HepG2 (cell line): ENCODE results near the gene TMEM50B. TPM values are rescaled to one million over a fixed set of nuclear protein-coding genes. Genes with fewer than 3 reads are reported as not detected.
A peak's percentile ranks its signal among the peaks of the same experiment; 100 is the strongest.

ENCODE experiments used
- GTF2F1 ChIP-seq: fragments of 150-350 bp; IDR thresholded peaks from 2 replicates; pipeline ENCODE4 v1.6.1; 2014; ENCODE audit warnings: low read length
- HDAC2 ChIP-seq: sonication (generic); formaldehyde crosslinking; IDR thresholded peaks from 2 replicates; pipeline ENCODE4 v1.4.0; 2020; ENCODE audit warnings: missing genetic modification reagents
- HNRNPH1 ChIP-seq: fragments of 200-400 bp; formaldehyde crosslinking; optimal IDR thresholded peaks from 2 replicates; pipeline ENCODE3; 2017; ENCODE audit warnings: mild to moderate bottlenecking, low read depth, low read length
- RORA ChIP-seq: sonication (generic); formaldehyde crosslinking; IDR thresholded peaks from 2 replicates; pipeline ENCODE4 v1.5.0; 2020; ENCODE audit warnings: mild to moderate bottlenecking, missing genetic modification reagents, moderate library complexity
- SCMH1 ChIP-seq: sonication (generic); formaldehyde crosslinking; IDR thresholded peaks from 2 replicates; pipeline ENCODE4 v1.9.0; 2021; ENCODE audit warnings: missing genetic modification reagents, mild to moderate bottlenecking, borderline replicate concordance
- ZBTB42 ChIP-seq: sonication (generic); formaldehyde crosslinking; IDR thresholded peaks from 2 replicates; pipeline ENCODE4 v1.5.0; 2020; ENCODE audit warnings: mild to moderate bottlenecking, missing genetic modification reagents
- ZFP90 ChIP-seq: sonication (generic); formaldehyde crosslinking; IDR thresholded peaks from 2 replicates; pipeline ENCODE4 v1.8.0; 2022; ENCODE audit warnings: missing genetic modification reagents, mild to moderate bottlenecking, inconsistent platforms, borderline replicate concordance
- ZNF274 ChIP-seq: sonication (generic); formaldehyde crosslinking; IDR thresholded peaks from 2 replicates; pipeline ENCODE4 v1.5.1; 2020; ENCODE audit warnings: mild to moderate bottlenecking, missing genetic modification reagents
- ZNF34 ChIP-seq: sonication (generic); formaldehyde crosslinking; IDR thresholded peaks from 2 replicates; pipeline ENCODE4 v1.4.0; 2020; ENCODE audit warnings: mild to moderate bottlenecking, missing genetic modification reagents, borderline replicate concordance
- ZNF512B ChIP-seq: sonication (generic); formaldehyde crosslinking; IDR thresholded peaks from 2 replicates; pipeline ENCODE4 v1.5.1; 2020; ENCODE audit warnings: missing genetic modification reagents, mild to moderate bottlenecking, borderline replicate concordance
- polyA plus RNA-seq, 8 experiments: library from polyadenylated mRNA; depleted of rRNA in 3 of 8; stranded (reverse) in 7 of 8; unstranded in 1 of 8; fragments of >200 nt; fragmentation: Illumina TruSeq in 4 of 8; extraction: Trizol in 4 of 8; gene quantifications; 2 replicates each; pipeline versions ENCODE4 v1.2.1 to v1.2.3, GENCODE V29; 2011 to 2016; ENCODE audit warnings: low read depth in 4 of 8, missing spikeins in 1 of 8, mixed read lengths in 1 of 8; ENCODE audit not compliant: insufficient read depth in 1 of 8
- total RNA-seq, 5 experiments: library from RNA; depleted of rRNA; stranded (reverse); fragments of >200 nt; fragmentation: Illumina TruSeq; extraction: Trizol; gene quantifications; 2 replicates each; pipeline ENCODE4 v1.2.3, GENCODE V29; 2016; ENCODE audit warnings: low read depth in 1 of 5
- TF ChIP-seq, protein P1 (sequence below): sonication (generic); formaldehyde crosslinking; IDR thresholded peaks from 2 replicates; pipeline ENCODE4 v1.4.0; 2020; ENCODE audit warnings: mild to moderate bottlenecking, missing genetic modification reagents
- TF ChIP-seq, protein P2 (sequence below): sonication (generic); formaldehyde crosslinking; IDR thresholded peaks from 2 replicates; pipeline ENCODE4 v1.5.1; 2020; ENCODE audit warnings: mild to moderate bottlenecking, missing genetic modification reagents, borderline replicate concordance
- TF ChIP-seq, protein P3 (sequence below): sonication (generic); formaldehyde crosslinking; IDR thresholded peaks from 2 replicates; pipeline ENCODE4 v1.4.0; 2020; ENCODE audit warnings: missing genetic modification reagents, borderline replicate concordance

Gene TMEM50B
- total and polyA plus RNA-seq, 2 of the 13 experiments (the other 11 are each of a cell fraction or from before 2014, with no cell fraction given), result 29.9 to 46.3 TPM

DNA sequence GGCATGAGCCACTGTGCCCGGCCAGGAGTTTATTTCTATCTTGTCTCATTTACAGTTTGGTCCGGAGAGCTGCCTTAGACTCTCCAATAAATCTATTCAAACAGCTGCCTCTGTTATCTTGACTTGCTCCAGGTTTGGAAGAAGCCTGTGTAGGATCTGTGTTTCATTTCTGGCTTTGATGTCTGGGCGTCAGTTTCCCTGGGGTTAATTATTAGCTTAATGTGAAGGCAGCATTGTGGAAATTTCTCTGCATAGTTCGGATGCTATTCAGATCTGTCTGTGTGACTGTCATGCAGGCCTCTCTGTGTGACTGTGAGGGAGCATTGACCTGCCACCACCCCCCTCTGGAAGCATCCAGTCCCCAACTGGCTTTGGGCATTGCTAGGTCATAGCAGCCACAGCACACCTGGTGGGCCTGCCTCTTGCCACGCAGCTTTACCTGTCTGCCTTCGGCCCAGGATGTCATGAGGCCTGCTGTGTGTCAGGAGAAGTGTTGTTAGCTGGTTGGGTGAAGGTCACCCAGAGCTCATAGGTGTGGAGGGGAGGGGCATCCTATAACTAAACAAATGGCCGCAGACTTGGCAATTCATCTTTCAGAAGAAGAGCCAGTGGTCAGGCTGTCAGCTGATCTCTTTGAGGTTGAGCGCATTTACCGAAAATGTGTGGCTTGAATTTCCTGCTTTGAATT is 66.8 kb downstream of the TMEM50B start (continued):
- TF ChIP-seq HDAC2 (CRISPR knock-in tag) (peak; percentile 84), ZFP90 (CRISPR knock-in tag) (no peak), SCMH1 (CRISPR knock-in tag) (no peak), HNRNPH1 (no peak), ZNF34 (CRISPR knock-in tag) (0 out of 2 replicates have a peak, but pooled peaks have one; percentile 7), ZNF274 (CRISPR knock-in tag) (no peak), ZBTB42 (CRISPR knock-in tag) (no peak), ZNF512B (CRISPR knock-in tag) (no peak), GTF2F1 (no peak), RORA (CRISPR knock-in tag) (no peak)
- TF ChIP-seq, protein P1, sequence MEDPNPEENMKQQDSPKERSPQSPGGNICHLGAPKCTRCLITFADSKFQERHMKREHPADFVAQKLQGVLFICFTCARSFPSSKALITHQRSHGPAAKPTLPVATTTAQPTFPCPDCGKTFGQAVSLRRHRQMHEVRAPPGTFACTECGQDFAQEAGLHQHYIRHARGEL (CRISPR knock-in tag), result no peak
- TF ChIP-seq, protein P2, sequence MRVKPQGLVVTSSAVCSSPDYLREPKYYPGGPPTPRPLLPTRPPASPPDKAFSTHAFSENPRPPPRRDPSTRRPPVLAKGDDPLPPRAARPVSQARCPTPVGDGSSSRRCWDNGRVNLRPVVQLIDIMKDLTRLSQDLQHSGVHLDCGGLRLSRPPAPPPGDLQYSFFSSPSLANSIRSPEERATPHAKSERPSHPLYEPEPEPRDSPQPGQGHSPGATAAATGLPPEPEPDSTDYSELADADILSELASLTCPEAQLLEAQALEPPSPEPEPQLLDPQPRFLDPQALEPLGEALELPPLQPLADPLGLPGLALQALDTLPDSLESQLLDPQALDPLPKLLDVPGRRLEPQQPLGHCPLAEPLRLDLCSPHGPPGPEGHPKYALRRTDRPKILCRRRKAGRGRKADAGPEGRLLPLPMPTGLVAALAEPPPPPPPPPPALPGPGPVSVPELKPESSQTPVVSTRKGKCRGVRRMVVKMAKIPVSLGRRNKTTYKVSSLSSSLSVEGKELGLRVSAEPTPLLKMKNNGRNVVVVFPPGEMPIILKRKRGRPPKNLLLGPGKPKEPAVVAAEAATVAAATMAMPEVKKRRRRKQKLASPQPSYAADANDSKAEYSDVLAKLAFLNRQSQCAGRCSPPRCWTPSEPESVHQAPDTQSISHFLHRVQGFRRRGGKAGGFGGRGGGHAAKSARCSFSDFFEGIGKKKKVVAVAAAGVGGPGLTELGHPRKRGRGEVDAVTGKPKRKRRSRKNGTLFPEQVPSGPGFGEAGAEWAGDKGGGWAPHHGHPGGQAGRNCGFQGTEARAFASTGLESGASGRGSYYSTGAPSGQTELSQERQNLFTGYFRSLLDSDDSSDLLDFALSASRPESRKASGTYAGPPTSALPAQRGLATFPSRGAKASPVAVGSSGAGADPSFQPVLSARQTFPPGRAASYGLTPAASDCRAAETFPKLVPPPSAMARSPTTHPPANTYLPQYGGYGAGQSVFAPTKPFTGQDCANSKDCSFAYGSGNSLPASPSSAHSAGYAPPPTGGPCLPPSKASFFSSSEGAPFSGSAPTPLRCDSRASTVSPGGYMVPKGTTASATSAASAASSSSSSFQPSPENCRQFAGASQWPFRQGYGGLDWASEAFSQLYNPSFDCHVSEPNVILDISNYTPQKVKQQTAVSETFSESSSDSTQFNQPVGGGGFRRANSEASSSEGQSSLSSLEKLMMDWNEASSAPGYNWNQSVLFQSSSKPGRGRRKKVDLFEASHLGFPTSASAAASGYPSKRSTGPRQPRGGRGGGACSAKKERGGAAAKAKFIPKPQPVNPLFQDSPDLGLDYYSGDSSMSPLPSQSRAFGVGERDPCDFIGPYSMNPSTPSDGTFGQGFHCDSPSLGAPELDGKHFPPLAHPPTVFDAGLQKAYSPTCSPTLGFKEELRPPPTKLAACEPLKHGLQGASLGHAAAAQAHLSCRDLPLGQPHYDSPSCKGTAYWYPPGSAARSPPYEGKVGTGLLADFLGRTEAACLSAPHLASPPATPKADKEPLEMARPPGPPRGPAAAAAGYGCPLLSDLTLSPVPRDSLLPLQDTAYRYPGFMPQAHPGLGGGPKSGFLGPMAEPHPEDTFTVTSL (CRISPR knock-in tag), result peak; percentile 78; the same call in 1 of the 2 replicates
- TF ChIP-seq, protein P3, sequence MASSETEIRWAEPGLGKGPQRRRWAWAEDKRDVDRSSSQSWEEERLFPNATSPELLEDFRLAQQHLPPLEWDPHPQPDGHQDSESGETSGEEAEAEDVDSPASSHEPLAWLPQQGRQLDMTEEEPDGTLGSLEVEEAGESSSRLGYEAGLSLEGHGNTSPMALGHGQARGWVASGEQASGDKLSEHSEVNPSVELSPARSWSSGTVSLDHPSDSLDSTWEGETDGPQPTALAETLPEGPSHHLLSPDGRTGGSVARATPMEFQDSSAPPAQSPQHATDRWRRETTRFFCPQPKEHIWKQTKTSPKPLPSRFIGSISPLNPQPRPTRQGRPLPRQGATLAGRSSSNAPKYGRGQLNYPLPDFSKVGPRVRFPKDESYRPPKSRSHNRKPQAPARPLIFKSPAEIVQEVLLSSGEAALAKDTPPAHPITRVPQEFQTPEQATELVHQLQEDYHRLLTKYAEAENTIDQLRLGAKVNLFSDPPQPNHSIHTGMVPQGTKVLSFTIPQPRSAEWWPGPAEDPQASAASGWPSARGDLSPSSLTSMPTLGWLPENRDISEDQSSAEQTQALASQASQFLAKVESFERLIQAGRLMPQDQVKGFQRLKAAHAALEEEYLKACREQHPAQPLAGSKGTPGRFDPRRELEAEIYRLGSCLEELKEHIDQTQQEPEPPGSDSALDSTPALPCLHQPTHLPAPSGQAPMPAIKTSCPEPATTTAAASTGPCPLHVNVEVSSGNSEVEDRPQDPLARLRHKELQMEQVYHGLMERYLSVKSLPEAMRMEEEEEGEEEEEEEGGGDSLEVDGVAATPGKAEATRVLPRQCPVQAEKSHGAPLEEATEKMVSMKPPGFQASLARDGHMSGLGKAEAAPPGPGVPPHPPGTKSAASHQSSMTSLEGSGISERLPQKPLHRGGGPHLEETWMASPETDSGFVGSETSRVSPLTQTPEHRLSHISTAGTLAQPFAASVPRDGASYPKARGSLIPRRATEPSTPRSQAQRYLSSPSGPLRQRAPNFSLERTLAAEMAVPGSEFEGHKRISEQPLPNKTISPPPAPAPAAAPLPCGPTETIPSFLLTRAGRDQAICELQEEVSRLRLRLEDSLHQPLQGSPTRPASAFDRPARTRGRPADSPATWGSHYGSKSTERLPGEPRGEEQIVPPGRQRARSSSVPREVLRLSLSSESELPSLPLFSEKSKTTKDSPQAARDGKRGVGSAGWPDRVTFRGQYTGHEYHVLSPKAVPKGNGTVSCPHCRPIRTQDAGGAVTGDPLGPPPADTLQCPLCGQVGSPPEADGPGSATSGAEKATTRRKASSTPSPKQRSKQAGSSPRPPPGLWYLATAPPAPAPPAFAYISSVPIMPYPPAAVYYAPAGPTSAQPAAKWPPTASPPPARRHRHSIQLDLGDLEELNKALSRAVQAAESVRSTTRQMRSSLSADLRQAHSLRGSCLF, result no peak
